Nephron (organoid): ENCODE data around the gene RAD51C.

ENCODE experiments used
- H3K27ac Mint-ChIP-seq, 3 experiments: 2 replicates each; pipeline ENCODE4 v1.8.0; 2020; ENCODE audit warnings: mixed read lengths in 3 of 3, mild to moderate bottlenecking in 2 of 3, moderate library complexity in 1 of 3
- H3K27me3 Mint-ChIP-seq: 2 replicates; pipeline ENCODE4 v1.8.0; 2021; ENCODE audit warnings: low read depth, mild to moderate bottlenecking, moderate library complexity, mixed read lengths
- H3K36me3 Mint-ChIP-seq: 2 replicates; pipeline ENCODE4 v1.8.0; 2020; ENCODE audit warnings: low read depth, mixed read lengths
- H3K4me1 Mint-ChIP-seq: 2 replicates; pipeline ENCODE4 v1.8.0; 2020; ENCODE audit warnings: mixed read lengths
- H3K4me3 Mint-ChIP-seq, 3 experiments: 2 replicates each; pipeline ENCODE4 v1.8.0; 2020; ENCODE audit warnings: mild to moderate bottlenecking in 3 of 3, mixed read lengths in 3 of 3, moderate library complexity in 2 of 3
- H3K9me3 Mint-ChIP-seq: 2 replicates; pipeline ENCODE4 v1.8.0; 2020; ENCODE audit warnings: mixed read lengths
- TF ChIP-seq, protein P1 (sequence below), 3 experiments: fragments of 200-600 bp; sonication (generic); IDR thresholded peaks; one replicate each; pipeline ENCODE4 v1.5.0; 2021; ENCODE audit warnings: antibody characterized with exemption in 3 of 3; ENCODE audit not compliant: unreplicated experiment in 3 of 3

The RAD51C gene

DNA sequence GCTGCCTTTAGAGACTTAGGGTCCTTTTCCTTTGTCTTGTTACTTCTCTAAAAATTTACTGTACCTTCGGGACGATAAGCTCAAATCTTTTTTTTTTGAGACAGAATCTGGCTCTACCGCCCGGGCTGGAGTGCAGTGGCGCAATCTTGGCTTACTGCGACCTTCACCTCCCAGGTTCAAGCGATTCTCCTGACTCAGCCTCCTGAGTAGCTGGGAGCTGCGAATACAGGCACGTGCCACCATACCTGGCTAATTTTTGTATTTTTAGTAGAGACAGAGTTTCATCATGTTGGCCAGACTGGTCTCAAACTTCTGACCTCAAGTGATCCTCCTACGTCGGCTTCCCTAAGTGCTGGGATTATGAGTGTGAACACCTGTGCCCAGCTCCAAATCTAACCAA, 7.4 kb downstream of the RAD51C start:
- Mint-ChIP-seq H3K36me3 (peaks cover 23% of the 10 kb centered on the region), H3K9me3 (peaks cover 2% of the 10 kb centered on the region), H3K27ac (no peak overlapping the region), H3K4me1 (no peaks in the 10 kb centered on the region), H3K27me3 (no peaks in the 10 kb centered on the region), H3K4me3 (no peak overlapping the region)
- TF ChIP-seq, protein P1, sequence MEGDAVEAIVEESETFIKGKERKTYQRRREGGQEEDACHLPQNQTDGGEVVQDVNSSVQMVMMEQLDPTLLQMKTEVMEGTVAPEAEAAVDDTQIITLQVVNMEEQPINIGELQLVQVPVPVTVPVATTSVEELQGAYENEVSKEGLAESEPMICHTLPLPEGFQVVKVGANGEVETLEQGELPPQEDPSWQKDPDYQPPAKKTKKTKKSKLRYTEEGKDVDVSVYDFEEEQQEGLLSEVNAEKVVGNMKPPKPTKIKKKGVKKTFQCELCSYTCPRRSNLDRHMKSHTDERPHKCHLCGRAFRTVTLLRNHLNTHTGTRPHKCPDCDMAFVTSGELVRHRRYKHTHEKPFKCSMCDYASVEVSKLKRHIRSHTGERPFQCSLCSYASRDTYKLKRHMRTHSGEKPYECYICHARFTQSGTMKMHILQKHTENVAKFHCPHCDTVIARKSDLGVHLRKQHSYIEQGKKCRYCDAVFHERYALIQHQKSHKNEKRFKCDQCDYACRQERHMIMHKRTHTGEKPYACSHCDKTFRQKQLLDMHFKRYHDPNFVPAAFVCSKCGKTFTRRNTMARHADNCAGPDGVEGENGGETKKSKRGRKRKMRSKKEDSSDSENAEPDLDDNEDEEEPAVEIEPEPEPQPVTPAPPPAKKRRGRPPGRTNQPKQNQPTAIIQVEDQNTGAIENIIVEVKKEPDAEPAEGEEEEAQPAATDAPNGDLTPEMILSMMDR (IDR thresholded peaks at IDR 0.05; ENCODE audit: unreplicated experiment in 3 of 3): no peak

DNA sequence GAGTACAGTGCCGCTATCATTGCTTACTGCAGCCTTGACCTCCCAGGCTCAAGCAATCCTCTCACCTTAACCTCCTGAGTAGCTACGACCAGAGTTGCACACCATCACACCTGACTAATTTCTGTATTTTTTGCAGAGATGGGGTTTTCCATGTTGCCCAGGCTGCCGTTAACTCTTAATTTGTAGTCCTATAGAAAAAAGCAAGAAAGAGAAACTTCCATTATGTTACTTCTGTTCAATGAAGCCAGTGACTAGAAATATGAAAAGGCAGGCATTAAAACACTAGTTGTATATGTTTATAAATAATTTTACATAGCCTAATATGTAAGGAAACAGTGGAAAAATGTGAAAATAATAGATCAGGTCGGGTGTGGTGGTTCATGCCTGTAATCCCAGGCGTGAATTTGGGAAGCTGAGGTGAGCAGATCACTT, 9.7 kb downstream of the RAD51C start:
- H3K9me3 Mint-ChIP-seq: peaks cover 2% of the 10 kb centered on the region
- no peaks in the 10 kb centered on the region for H3K27me3 Mint-ChIP-seq

DNA sequence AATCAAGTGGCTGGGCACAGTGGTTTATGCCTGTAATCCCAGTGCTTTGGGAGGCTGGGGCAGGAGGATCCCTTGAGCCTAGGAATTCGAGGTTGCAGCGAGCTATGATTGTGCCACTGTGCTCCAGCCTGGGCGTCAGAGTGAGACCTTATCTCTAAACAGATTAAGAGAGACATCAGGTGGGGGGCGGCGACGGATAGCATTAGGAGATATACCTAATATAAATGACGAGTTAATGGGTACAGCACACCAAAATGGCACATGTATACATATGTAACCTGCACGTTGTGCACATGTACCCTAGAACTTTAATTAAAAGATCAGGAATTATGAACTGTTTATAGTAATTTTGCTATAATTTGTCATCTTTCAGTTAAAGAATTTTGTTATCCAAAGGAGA, 10.3 kb downstream of the RAD51C start:
- Mint-ChIP-seq H3K36me3 (peaks cover 27% of the 10 kb centered on the region), H3K9me3 (peaks cover 2% of the 10 kb centered on the region), H3K27ac (no peak overlapping the region), H3K4me1 (no peaks in the 10 kb centered on the region), H3K27me3 (no peaks in the 10 kb centered on the region), H3K4me3 (no peak overlapping the region)
- TF ChIP-seq, protein P1 (IDR thresholded peaks at IDR 0.05; ENCODE audit: unreplicated experiment in 3 of 3): no peak

More for the DNA sequence above, 9.7 kb downstream of the RAD51C start:
- TF ChIP-seq, protein P1 (IDR thresholded peaks at IDR 0.05; ENCODE audit: unreplicated experiment in 3 of 3): no peak
- no peak overlapping the region for H3K4me3 Mint-ChIP-seq
- H3K27ac Mint-ChIP-seq: no peak overlapping the region
- no peaks in the 10 kb centered on the region for H3K4me1 Mint-ChIP-seq
- H3K36me3 Mint-ChIP-seq: peaks cover 27% of the 10 kb centered on the region

DNA sequence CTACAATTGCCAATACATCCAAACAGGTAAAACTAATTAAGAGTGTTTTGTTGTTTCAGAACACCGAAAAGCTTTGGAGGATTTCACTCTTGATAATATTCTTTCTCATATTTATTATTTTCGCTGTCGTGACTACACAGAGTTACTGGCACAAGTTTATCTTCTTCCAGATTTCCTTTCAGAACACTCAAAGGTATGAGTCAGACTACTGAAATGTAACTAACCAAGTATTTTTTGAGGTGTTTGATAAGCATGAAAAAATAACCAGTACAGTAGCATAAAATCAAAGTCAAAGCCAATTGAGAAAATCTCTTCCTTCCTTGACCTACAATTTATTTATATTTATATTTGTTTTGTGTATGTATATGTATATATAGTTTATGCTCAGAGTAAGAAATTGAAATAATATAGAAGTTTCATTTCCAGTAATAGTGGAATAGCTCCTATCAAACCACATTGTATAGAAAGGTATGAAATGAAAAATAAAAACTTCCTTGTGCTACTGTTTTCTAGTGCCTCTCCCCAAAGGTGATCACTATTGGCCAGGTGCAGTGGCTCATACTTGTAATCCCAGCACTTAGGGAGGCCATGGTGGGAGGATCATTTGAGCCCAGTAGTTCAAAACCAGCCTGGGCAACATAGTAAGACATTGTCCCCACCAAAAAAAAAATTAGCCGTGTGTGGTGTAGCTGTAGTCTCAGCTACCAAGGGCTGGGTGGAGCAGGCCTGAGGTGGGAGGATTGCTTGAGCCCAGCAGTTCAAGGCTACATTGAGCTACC, 10.9 kb downstream of the RAD51C start:
- Mint-ChIP-seq H3K27ac (no peak overlapping the region), H3K36me3 (peaks cover 27% of the 10 kb centered on the region), H3K4me1 (no peaks in the 10 kb centered on the region), H3K27me3 (no peaks in the 10 kb centered on the region), H3K4me3 (no peak overlapping the region), H3K9me3 (peaks cover 2% of the 10 kb centered on the region)
- TF ChIP-seq, protein P1 (IDR thresholded peaks at IDR 0.05; ENCODE audit: unreplicated experiment in 3 of 3): no peak

DNA sequence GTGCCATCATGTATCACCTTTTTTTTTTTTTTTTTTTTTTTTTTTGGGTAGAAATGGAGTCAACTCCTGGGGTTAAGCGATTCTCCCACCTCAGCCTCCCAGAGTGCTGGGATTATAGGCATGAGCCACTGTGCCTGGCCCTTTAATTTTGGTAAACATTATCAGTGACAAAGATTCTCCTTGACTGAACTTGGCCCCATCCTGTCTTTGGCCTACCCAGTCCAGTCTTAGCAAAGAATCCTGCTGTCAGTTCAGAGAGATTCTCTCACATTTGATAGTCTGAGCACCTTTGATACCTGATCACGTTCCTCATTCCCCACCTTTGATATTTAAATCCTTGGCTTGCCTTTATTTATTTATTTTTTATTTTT, 11.5 kb downstream of the RAD51C start:
- Mint-ChIP-seq H3K36me3 (peaks cover 27% of the 10 kb centered on the region), H3K27ac (no peak overlapping the region), H3K4me1 (no peaks in the 10 kb centered on the region), H3K27me3 (no peaks in the 10 kb centered on the region), H3K9me3 (peaks cover 2% of the 10 kb centered on the region), H3K4me3 (no peak overlapping the region)
- TF ChIP-seq, protein P1 (IDR thresholded peaks at IDR 0.05; ENCODE audit: unreplicated experiment in 3 of 3): no peak
